K562 (cell line): ENCODE data around the gene ZNF584. TPM values are rescaled to one million over a fixed set of nuclear protein-coding genes. Genes with fewer than 3 reads are reported as not detected.

Source experiments
- BCOR ChIP-seq: fragments of 450-650 bp; IDR thresholded peaks from 2 replicates; pipeline ENCODE4 v1.6.1; 2016
- DIDO1 ChIP-seq: fragments of 450-650 bp; IDR thresholded peaks from 2 replicates; pipeline ENCODE4 v1.6.1; 2016; ENCODE audit warnings: low read depth, missing biosample characterization, missing genetic modification characterization
- FOS ChIP-seq: IDR thresholded peaks from 3 replicates; pipeline ENCODE4 v1.6.1; 2011; ENCODE audit not compliant: insufficient read length; ENCODE audit errors: extremely low read depth
- HDAC8 ChIP-seq: fragments of 450-650 bp; IDR thresholded peaks from 2 replicates; pipeline ENCODE4 v1.6.1; 2016; ENCODE audit warnings: mild to moderate bottlenecking, missing genetic modification characterization, moderate library complexity, missing compliant biosample characterization
- HDGF ChIP-seq: fragments of 450-650 bp; IDR thresholded peaks from 2 replicates; pipeline ENCODE4 v1.6.1; 2016
- HNRNPH1 ChIP-seq: fragments of 200-400 bp; formaldehyde crosslinking; optimal IDR thresholded peaks from 2 replicates; pipeline ENCODE3; 2017; ENCODE audit warnings: low read depth, mild to moderate bottlenecking, low read length, moderate library complexity
- L3MBTL2 ChIP-seq: fragments of 450-650 bp; IDR thresholded peaks from 2 replicates; pipeline ENCODE4 v1.6.1; 2016; ENCODE audit warnings: mild to moderate bottlenecking, moderate library complexity
- MEF2A ChIP-seq: IDR thresholded peaks from 2 replicates; pipeline ENCODE4 v1.6.1; 2011; ENCODE audit warnings: low read depth, mild to moderate bottlenecking, low read length, moderate library complexity; ENCODE audit not compliant: control insufficient read depth
- NCOA4 ChIP-seq: fragments of 450-650 bp; IDR thresholded peaks from 2 replicates; pipeline ENCODE4 v1.6.1; 2018; ENCODE audit warnings: mild to moderate bottlenecking; ENCODE audit not compliant: partially characterized antibody
- NFATC3 ChIP-seq: fragments of 450-650 bp; IDR thresholded peaks from 2 replicates; pipeline ENCODE4 v1.6.1; 2017; ENCODE audit warnings: mild to moderate bottlenecking
- RFX7 ChIP-seq: fragments of 250-450 bp; sonication (Bioruptor Pico); IDR thresholded peaks from 2 replicates; pipeline ENCODE4 v1.5.1; 2021; ENCODE audit warnings: mild to moderate bottlenecking
- SIN3A ChIP-seq, 2 experiments: fragments of 150-350 bp in 1 of 2; IDR thresholded peaks; 2 replicates each; pipeline ENCODE4 v1.6.1; 2011 to 2016; ENCODE audit warnings: borderline replicate concordance in 2 of 2, low read depth in 2 of 2, low read length in 2 of 2, mild to moderate bottlenecking in 2 of 2, moderate library complexity in 2 of 2; ENCODE audit not compliant: control insufficient read depth in 1 of 2
- TOE1 ChIP-seq, 2 experiments: fragments of 450-650 bp in 1 of 2; sonication (generic) in 1 of 2; formaldehyde crosslinking in 1 of 2; IDR thresholded peaks; 2 replicates each; pipeline versions ENCODE4 v1.7.1 to v1.8.0; 2016 to 2022; ENCODE audit warnings: borderline replicate concordance in 2 of 2, mild to moderate bottlenecking in 2 of 2, antibody characterized with exemption in 1 of 2, inconsistent platforms in 1 of 2, low read depth in 1 of 2, missing genetic modification reagents in 1 of 2, moderate library complexity in 1 of 2
- UBTF ChIP-seq, 2 experiments: IDR thresholded peaks; 2 replicates each; pipeline ENCODE4 v1.6.1; 2012; ENCODE audit warnings: improper control_type of control experiment in 2 of 2, low read depth in 2 of 2, low read length in 2 of 2, borderline replicate concordance in 1 of 2
- USF2 ChIP-seq: sonication (generic); formaldehyde crosslinking; IDR thresholded peaks from 2 replicates; pipeline ENCODE4 v1.5.0; 2020; ENCODE audit warnings: missing genetic modification reagents
- ZBED1 ChIP-seq: IDR thresholded peaks from 2 replicates; pipeline ENCODE4 v1.6.1; 2014
- ZNF589 ChIP-seq: fragments of 200-800 bp; sonication (Bioruptor generic); IDR thresholded peaks from 2 replicates; pipeline ENCODE4 v1.6.1; 2016; ENCODE audit warnings: low read depth, missing genetic modification characterization, missing compliant biosample characterization
- ZSCAN29 ChIP-seq: fragments of 450-650 bp; IDR thresholded peaks from 2 replicates; pipeline ENCODE4 v1.6.1; 2017
- polyA plus RNA-seq, 8 experiments: library from polyadenylated mRNA; depleted of rRNA in 4 of 8; stranded (reverse) in 5 of 8; unstranded in 3 of 8; fragments of >200 nt; fragmentation: Nextera tagmentation in 2 of 8; fragmentation: Illumina TruSeq in 1 of 8; extraction: Ambion mirVana in 2 of 8; extraction: Trizol in 1 of 8; gene quantifications; 2 replicates each; pipeline versions ENCODE4 v1.2.1 to v1.2.3, GENCODE V29; 2011 to 2014; ENCODE audit warnings: inconsistent platforms in 1 of 8, missing spikeins in 1 of 8
- total RNA-seq, 7 experiments: library from RNA; depleted of rRNA in 6 of 7; stranded (reverse); fragments of >200 nt in 6 of 7; fragmentation: Illumina TruSeq in 2 of 7; extraction: Trizol in 2 of 7; gene quantifications; 2 replicates each; pipeline versions ENCODE4 v1.2.1 to v1.2.3, GENCODE V29; 2011 to 2021; ENCODE audit warnings: low replicate concordance in 1 of 7
- TF ChIP-seq, protein P1 (sequence below): sonication (generic); formaldehyde crosslinking; IDR thresholded peaks from 2 replicates; pipeline ENCODE4 v1.8.0; 2022; ENCODE audit warnings: missing genetic modification reagents, mild to moderate bottlenecking, borderline replicate concordance
- TF ChIP-seq, protein P2 (sequence below): sonication (generic); formaldehyde crosslinking; IDR thresholded peaks from 2 replicates; pipeline ENCODE4 v1.8.0; 2022; ENCODE audit warnings: missing genetic modification reagents, mild to moderate bottlenecking, moderate library complexity, borderline replicate concordance
- TF ChIP-seq, protein P3 (sequence below): conservative IDR thresholded peaks from 2 replicates; pipeline ENCODE4 v1.6.1; 2011; ENCODE audit warnings: low read depth, mild to moderate bottlenecking, low read length; ENCODE audit not compliant: control insufficient read depth

Gene ZNF584
- total and polyA plus RNA-seq, 9 of the 15 experiments (the other 6 are each of a cell fraction or from before 2014, with no cell fraction given): 5.8 to 43.4 (median 24.6) TPM

DNA sequence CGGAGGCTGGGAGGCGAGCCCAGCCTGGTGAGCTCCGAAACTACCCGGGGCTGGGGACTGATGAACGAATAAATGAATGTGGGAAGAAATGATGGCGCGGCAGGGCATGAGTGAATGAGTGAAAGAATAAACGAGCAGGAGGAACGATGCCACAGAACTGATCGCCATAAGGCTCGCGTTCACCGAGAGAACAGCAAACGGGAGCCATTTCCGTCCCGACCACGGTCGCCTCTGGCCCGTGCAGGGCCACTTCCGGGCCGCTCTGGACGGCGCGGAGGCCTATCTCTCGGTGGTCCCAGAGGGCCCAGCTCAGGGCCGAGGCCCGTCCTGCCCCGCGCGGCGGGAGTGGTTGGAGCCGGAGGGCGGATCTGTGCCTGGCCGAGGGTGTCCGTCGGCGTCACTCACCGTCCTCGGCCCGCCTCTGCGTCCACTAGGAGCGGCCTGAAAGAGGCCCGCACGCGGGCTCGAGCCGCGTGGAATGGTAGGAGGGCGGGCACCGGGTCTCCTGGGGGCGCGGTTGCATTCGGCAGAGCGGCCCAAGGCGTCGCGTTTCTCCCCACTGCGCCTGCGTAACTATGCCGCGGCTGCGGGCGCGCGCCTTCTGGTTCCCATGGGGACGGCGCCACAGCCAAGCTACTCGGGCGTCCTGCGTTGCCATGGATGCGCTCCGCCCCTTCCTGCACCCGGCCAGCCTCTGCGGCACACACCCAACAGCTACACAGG is 46.0 kb upstream of the ZNF584 start, which contains the start of gene ZNF497 (continued):
- peak; percentile 78; the same call in 1 of the 2 replicates for TF ChIP-seq DIDO1 (tag)
- no peak for TF ChIP-seq RFX7 (CRISPR knock-in tag)
- TF ChIP-seq TOE1 (IDR thresholded peaks at IDR 0.05; ENCODE audit: borderline replicate concordance): peak; percentile 79; the same call in 1 of the 2 replicates
- no peak for TF ChIP-seq TOE1 (CRISPR knock-in tag; IDR thresholded peaks at IDR 0.05; ENCODE audit: borderline replicate concordance, low read depth)
- no peak for TF ChIP-seq ZNF589 (CRISPR knock-in tag)
- no peak for TF ChIP-seq HDGF
- peak; percentile 99 to 100 for TF ChIP-seq SIN3A (IDR thresholded peaks at IDR 0.05; ENCODE audit: borderline replicate concordance in 2 of 2, control insufficient read depth in 1 of 2, low read depth in 2 of 2, low read length in 2 of 2)
- TF ChIP-seq USF2 (CRISPR knock-in tag): no peak
- TF ChIP-seq MEF2A: no peak
- no peak for TF ChIP-seq NCOA4
- peak; percentile 70; the same call in 1 of the 2 replicates for TF ChIP-seq L3MBTL2
- 0 out of 2 replicates have a peak, but pooled peaks have one; percentile 67 for TF ChIP-seq BCOR
- TF ChIP-seq ZSCAN29: no peak
- peak; percentile 11 to 27; a peak in 2 of 4 replicates for TF ChIP-seq UBTF (IDR thresholded peaks at IDR 0.05; ENCODE audit: borderline replicate concordance in 1 of 2, low read depth in 2 of 2, low read length in 2 of 2)
- TF ChIP-seq ZBED1: no peak
- TF ChIP-seq, protein P1, sequence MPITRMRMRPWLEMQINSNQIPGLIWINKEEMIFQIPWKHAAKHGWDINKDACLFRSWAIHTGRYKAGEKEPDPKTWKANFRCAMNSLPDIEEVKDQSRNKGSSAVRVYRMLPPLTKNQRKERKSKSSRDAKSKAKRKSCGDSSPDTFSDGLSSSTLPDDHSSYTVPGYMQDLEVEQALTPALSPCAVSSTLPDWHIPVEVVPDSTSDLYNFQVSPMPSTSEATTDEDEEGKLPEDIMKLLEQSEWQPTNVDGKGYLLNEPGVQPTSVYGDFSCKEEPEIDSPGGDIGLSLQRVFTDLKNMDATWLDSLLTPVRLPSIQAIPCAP (CRISPR knock-in tag): no peak
- TF ChIP-seq, protein P2, sequence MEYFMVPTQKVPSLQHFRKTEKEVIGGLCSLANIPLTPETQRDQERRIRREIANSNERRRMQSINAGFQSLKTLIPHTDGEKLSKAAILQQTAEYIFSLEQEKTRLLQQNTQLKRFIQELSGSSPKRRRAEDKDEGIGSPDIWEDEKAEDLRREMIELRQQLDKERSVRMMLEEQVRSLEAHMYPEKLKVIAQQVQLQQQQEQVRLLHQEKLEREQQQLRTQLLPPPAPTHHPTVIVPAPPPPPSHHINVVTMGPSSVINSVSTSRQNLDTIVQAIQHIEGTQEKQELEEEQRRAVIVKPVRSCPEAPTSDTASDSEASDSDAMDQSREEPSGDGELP (CRISPR knock-in tag): peak; percentile 58
- peak; percentile 95 for TF ChIP-seq NFATC3
- no peak for TF ChIP-seq FOS
- TF ChIP-seq, protein P3, sequence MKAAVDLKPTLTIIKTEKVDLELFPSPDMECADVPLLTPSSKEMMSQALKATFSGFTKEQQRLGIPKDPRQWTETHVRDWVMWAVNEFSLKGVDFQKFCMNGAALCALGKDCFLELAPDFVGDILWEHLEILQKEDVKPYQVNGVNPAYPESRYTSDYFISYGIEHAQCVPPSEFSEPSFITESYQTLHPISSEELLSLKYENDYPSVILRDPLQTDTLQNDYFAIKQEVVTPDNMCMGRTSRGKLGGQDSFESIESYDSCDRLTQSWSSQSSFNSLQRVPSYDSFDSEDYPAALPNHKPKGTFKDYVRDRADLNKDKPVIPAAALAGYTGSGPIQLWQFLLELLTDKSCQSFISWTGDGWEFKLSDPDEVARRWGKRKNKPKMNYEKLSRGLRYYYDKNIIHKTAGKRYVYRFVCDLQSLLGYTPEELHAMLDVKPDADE: peak; percentile 83
- no peak for TF ChIP-seq HNRNPH1
- TF ChIP-seq HDAC8: no peak
